HG02884 (cell line): ENCODE measurements around the gene SHMT2.

Experiments used
- ATAC-seq: cut with Tn5 transposase; IDR thresholded peaks from one replicate; pipeline ENCODE4 v1.9.1; 2021; ENCODE audit warnings: mild to moderate bottlenecking, moderate library complexity; ENCODE audit not compliant: unreplicated experiment

The SHMT2 gene

GRCh38 chr12:57213763-57214397, 15.6 kb upstream of the SHMT2 start:
- ATAC-seq = no peak

DNA sequence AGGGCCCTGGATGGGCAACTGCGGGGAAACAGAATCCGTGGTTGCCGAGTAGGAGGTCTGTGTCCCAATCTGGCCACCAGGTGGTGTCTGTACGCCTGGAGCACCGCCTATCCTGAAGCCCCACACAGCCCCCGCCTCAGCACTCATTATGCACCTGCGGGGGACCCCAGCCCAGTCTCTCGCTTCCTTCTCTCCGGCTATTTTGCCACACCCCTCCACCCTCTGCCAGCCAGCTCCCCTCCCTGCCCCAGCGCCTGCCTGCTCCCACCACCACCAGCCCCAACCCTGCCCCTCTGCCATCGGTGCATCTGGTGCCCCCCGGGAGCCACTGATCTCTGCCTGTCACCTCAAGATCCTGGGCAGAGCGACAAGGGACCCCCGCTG, 15.1 kb upstream of the SHMT2 start:
- ATAC-seq = no peak

- no peak for ATAC-seq
Measured at GRCh38 chr12:57215065-57215464, 14.4 kb upstream of the SHMT2 start.

DNA sequence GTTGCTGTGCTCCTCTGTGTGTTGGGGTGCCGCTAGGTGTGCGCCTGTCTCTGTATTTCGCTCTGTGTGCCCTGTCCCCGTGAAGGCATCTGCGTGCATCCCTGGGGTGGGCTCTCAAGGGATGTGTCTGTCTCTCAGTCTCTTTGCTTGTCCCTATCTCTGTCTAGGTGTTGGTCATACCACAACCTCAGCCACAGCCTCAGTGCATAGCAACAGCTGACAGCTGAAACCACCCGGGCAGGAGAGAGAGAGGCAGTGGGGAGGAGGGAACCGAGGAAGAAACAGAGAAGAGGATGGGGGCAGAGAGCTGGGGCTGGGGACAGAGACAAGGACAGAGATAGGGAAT, 13.9 kb upstream of the SHMT2 start:
- ATAC-seq = peak; percentile 50

GRCh38 chr12:57216014-57216911, 13.2 kb upstream of the SHMT2 start, which contains the start of gene NXPH4:
Gene NXPH4, plus strand, starts transcription at chr12:57216794. Its CDS starts 176 bp downstream, at chr12:57216970.
- ATAC-seq = no peak

GRCh38 chr12:57216921-57217879, 12.3 kb upstream of the SHMT2 start:
- no peak for ATAC-seq

DNA sequence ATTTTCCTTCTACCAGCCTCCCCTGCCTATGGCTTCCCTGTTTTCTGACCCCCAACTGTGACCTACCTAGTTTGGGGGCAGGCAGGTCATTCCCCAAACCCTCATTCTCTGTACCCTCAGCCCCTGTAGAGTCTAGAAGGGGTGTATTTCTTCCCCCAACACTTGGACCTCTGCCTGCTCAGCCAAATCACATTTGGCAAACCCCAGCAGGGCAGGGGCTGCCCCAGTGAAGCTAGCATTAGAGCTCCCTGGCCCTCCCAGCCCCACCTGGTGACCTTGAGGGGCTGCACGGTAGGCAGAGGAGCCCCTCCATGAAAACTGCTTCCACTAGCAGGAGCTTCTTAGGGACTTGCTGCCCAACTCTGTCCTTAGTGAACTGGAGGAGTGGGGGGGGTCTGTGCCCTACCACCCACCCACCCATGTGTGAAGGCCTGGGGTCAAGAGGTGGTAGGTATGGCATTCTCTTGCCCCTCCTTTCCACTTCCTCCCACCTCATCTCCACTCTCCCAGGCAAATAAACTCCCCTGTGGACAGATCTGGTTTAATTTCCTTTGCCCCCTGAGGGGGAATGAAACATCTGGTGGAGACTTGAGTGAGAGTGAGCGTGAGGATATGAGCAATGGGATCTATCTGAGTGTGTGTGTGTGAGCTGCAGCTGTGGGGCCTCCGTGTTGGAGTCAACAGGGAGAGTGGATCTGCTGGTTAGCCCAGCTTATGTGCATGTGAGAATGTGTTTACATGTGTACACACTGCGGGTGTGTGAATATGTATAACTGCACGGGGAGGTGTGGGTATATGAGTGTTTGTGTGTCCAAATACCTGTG, 11.3 kb upstream of the SHMT2 start:
- no peak for ATAC-seq

- ATAC-seq = no peak
Measured at GRCh38 chr12:57219205-57219992, 10.1 kb upstream of the SHMT2 start.

- ATAC-seq = no peak
Measured at GRCh38 chr12:57219993-57220754, 9.3 kb upstream of the SHMT2 start.

DNA sequence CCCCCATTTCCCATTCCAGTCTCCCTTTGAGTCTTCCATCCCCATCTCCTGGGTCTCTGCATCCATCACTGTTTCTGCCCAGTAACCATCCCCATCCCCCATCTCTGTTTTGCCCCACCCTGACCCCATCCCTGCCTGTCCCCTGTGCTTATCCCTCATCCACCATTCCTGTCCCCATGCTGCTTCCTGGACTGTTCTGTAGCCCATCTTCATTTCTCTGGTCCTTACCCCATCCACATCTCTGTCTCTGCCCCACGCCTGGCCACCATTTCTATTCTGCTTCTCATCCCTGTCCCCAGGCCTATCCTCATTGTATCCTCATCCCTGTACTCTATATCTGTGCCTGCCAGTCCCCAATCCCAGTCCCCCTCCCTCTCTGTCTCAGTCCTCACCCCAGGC, 8.7 kb upstream of the SHMT2 start:
- no peak for ATAC-seq

DNA sequence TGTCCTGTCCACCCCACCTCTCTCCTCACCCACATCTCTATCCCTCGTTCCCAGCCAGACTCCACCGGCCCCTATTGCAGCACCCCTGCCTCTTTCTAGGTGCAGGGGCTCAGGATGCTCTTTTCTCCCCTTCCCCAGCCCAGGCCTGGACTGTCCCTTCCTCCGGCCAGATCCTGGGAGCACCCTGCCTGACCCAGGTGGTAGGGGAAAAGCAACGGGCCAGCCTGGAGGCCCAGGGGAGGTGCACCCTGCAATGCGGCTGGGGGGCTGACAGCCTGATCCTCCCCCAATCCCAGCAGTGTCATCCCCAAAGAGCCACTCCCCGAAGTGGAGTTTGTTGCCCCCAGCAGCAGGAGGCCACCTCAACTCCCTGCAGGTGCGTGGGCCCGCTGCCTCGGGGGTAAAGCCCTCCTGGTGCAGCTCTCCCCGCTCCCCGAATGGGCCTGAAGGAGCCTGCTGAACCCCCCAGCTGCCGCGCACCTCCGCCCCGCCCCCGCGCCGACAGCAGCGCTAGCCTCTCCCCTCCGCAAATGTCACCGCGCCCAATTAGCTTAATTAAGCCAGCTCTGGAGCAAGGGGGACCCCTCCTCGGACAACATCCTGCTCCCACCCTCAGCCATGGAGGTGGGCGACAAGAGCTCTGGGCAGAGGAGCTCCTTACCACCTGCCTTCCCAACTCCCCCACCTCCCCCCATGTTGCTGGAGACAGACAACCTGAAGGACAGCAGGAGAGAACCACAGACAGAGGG, 8.2 kb upstream of the SHMT2 start:
- no peak for ATAC-seq

GRCh38 chr12:57222286-57223190, 7.0 kb upstream of the SHMT2 start:
- ATAC-seq = no peak

- no peak for ATAC-seq
Measured at GRCh38 chr12:57223191-57224165, 6.0 kb upstream of the SHMT2 start.

DNA sequence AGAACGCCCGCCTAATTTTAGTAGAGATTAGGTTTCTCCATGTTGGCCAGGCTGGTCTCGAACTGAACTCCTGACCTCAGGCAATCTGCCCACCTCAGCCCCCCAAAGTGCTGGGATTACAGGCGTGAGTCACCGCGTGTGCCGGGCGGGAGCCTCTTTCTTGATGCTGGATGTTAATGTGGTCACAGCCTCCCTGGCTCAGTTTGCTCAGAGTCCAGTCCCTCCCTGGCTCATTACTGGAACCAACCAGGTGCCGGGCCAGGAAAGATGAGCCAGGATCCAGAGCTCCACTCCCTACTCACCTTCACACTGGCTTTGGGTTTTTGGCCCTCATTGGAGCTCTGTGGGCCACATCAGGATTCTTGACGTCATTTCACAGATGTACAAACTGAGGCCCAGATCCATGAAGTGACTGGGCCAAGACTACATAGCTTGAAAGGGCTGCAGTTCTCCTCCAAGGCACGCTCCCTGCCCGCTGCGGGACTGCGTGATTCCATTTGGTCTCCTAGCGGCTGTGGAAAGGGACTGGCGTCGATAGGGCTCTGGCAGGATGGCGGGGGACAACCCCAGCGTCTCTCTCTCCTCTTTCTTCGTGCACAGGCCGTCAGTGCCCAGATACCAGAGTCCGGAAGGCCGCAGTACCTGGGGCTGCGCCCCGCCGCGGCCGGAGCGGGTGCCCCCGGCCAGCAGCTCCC, 5.1 kb upstream of the SHMT2 start:
- no peak for ATAC-seq

- no peak for ATAC-seq
Measured at GRCh38 chr12:57224973-57225679, 4.4 kb upstream of the SHMT2 start.
